ENCODE results near the gene FRY.

DNA sequence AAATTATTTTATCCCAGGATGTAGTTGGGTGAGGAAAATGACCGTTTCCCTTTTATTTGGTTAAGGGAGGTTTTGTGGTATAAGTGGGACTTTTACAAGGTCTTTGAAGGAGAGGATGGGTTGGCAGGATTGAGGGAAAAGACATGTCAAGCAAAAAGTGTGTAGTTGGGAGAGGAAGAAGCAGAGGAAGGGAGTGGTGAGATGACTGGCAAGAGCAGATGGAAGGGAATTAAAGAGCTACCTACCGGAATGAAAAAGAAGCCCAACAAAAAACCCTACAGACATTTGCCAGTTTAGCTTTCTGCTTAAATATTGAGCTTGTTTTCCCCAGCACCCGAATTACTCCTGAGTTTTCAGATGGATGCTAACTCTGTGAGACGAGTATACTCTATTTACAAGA is 19.6 kb downstream of the FRY start:
- TF ChIP-seq SP1 (IDR thresholded peaks at IDR 0.05) (no peak), FOXM1 (IDR thresholded peaks at IDR 0.05; ENCODE audit: borderline replicate concordance) (no peak), NFRKB (IDR thresholded peaks at IDR 0.05) (no peak), BHLHE40 (IDR thresholded peaks at IDR 0.05; ENCODE audit: borderline replicate concordance) (no peak), LEF1 (IDR thresholded peaks at IDR 0.05; ENCODE audit: borderline replicate concordance) (no peak)
